Endodermal cell (in vitro differentiated cells): ENCODE data around the gene C15orf39. TPM values are rescaled to one million over a fixed set of nuclear protein-coding genes. Genes with fewer than 3 reads are reported as not detected.

Source experiments
- DNase-seq: peaks from one replicate; pipeline ENCODE4 v3.0.0-alpha.2; 2017
- H3K27ac ChIP-seq: 2 replicates; pipeline ENCODE4 v1.5.1; 2013; ENCODE audit warnings: mild to moderate bottlenecking, low read depth, low read length, moderate library complexity
- H3K27me3 ChIP-seq: 2 replicates; pipeline ENCODE4 v1.6.1; 2013; ENCODE audit warnings: mild to moderate bottlenecking, low read length, moderate library complexity; ENCODE audit not compliant: insufficient read depth, control insufficient read depth, poor library complexity, severe bottlenecking
- H3K36me3 ChIP-seq: 2 replicates; pipeline ENCODE4 v1.7.0; 2013; ENCODE audit warnings: mild to moderate bottlenecking, low read length, moderate library complexity; ENCODE audit not compliant: control insufficient read depth, insufficient read depth
- H3K4me1 ChIP-seq: one replicate; pipeline ENCODE4 v1.7.0; 2013; ENCODE audit warnings: low read length; ENCODE audit not compliant: control insufficient read depth, insufficient read depth
- H3K4me3 ChIP-seq: 2 replicates; pipeline ENCODE4 v1.5.1; 2013; ENCODE audit warnings: mild to moderate bottlenecking, low read length, moderate library complexity
- H3K9ac ChIP-seq: 2 replicates; pipeline ENCODE4 v1.6.1; 2013; ENCODE audit warnings: mild to moderate bottlenecking, low read length, moderate library complexity; ENCODE audit not compliant: poor library complexity, severe bottlenecking; ENCODE audit errors: extremely low read depth
- H3K9me3 ChIP-seq: 2 replicates; pipeline ENCODE4 v1.6.1; 2013; ENCODE audit warnings: mild to moderate bottlenecking, low read length, moderate library complexity; ENCODE audit not compliant: control insufficient read depth
- H3K27ac Mint-ChIP-seq: 2 replicates; pipeline ENCODE4 v1.8.0; 2020; ENCODE audit warnings: mixed read lengths
- H3K27me3 Mint-ChIP-seq: 2 replicates; pipeline ENCODE4 v1.8.0; 2021; ENCODE audit warnings: mild to moderate bottlenecking, mixed read lengths; ENCODE audit not compliant: insufficient read depth
- H3K36me3 Mint-ChIP-seq: 2 replicates; pipeline ENCODE4 v1.8.0; 2020; ENCODE audit warnings: low read depth, mixed read lengths
- H3K4me1 Mint-ChIP-seq: 2 replicates; pipeline ENCODE4 v1.8.0; 2020; ENCODE audit warnings: mixed read lengths
- H3K4me3 Mint-ChIP-seq: 2 replicates; pipeline ENCODE4 v1.8.0; 2020; ENCODE audit warnings: mild to moderate bottlenecking, moderate library complexity, mixed read lengths
- H3K9me3 Mint-ChIP-seq: 2 replicates; pipeline ENCODE4 v1.8.0; 2020; ENCODE audit warnings: mild to moderate bottlenecking, mixed read lengths
- CTCF ChIP-seq: fragments of 200-600 bp; sonication (generic); conservative IDR thresholded peaks from 2 replicates; pipeline ENCODE4 v1.5.0; 2021; ENCODE audit warnings: antibody characterized with exemption, mild to moderate bottlenecking
- WGBS, 2 experiments: methylation state at CpG; one replicate each; pipeline versions ENCODE4 v1.1.5 to v1.1.7; 2013; ENCODE audit warnings: missing lambda C conversion rate in 2 of 2, mixed read lengths in 1 of 2; ENCODE audit not compliant: insufficient coverage in 1 of 2, insufficient read length in 1 of 2; 5-methylcytosine and 5-hydroxymethylcytosine counted together
- total RNA-seq, 2 donors: library from RNA; stranded (reverse); fragmentation: NEBNext Ultra II Directional in 1 of 2; extraction: Animal tissue kit (Norgen Biotek cat#: 25700) in 1 of 2; gene quantifications; 2 replicates in 1 of 2; 3 replicates in 1 of 2; pipeline ENCODE4 v1.2.1, GENCODE V29; 2021

The C15orf39 gene
- total RNA-seq, 2 donors from 2014 or later = 19.0 to 22.2 TPM

- H3K27ac Mint-ChIP-seq = no peak overlapping the region
- 87 to 88% methylated on average over 1 of the region's 1 CpG for WGBS, 2 experiments
- H3K36me3 Mint-ChIP-seq = peaks cover 5% of the 10 kb centered on the region
- peaks cover 31% of the 10 kb centered on the region for H3K4me1 Mint-ChIP-seq
- H3K4me3 Mint-ChIP-seq = peak overlapping the region; percentile 76
- Histone ChIP-seq H3K27ac (no peak overlapping the region), H3K27me3 (no peaks in the 10 kb centered on the region), H3K4me3 (peak overlapping the region; percentile 89), H3K36me3 (peaks cover 30% of the 10 kb centered on the region), H3K4me1 (peaks cover 22% of the 10 kb centered on the region), H3K9ac (no peak overlapping the region), H3K9me3 (no peaks in the 10 kb centered on the region)
- no peak for DNase-seq
- no peaks in the 10 kb centered on the region for H3K9me3 Mint-ChIP-seq
- H3K27me3 Mint-ChIP-seq = no peaks in the 10 kb centered on the region
- TF ChIP-seq CTCF = no peak
These were observed 2.2 kb downstream of the C15orf39 start for GRCh38 chr15:75203908-75204263.

GRCh38 chr15:75204340-75205063, 2.8 kb downstream of the C15orf39 start:
- Mint-ChIP-seq H3K9me3 (no peaks in the 10 kb centered on the region), H3K4me3 (peak overlapping the region; percentile 76), H3K27me3 (no peaks in the 10 kb centered on the region), H3K36me3 (peaks cover 11% of the 10 kb centered on the region), H3K27ac (peak overlapping the region; percentile 66), H3K4me1 (peaks cover 26% of the 10 kb centered on the region)
- Histone ChIP-seq H3K9me3 (no peaks in the 10 kb centered on the region), H3K4me1 (peaks cover 19% of the 10 kb centered on the region), H3K9ac (no peak overlapping the region), H3K27ac (no peak overlapping the region), H3K4me3 (no peak overlapping the region), H3K27me3 (no peaks in the 10 kb centered on the region), H3K36me3 (peaks cover 36% of the 10 kb centered on the region)
- peak; percentile 98 for DNase-seq
- 38 to 64% methylated on average over 6 to 9 of the region's 10 CpGs for WGBS, 2 experiments
- TF ChIP-seq CTCF = peak; percentile 96

- WGBS, 2 experiments = 58 to 74% methylated on average over 2 to 3 of the region's 3 CpGs
- Histone ChIP-seq H3K9ac (no peak overlapping the region), H3K9me3 (no peaks in the 10 kb centered on the region), H3K36me3 (peaks cover 38% of the 10 kb centered on the region), H3K4me1 (peaks cover 14% of the 10 kb centered on the region), H3K4me3 (no peak overlapping the region), H3K27ac (no peak overlapping the region), H3K27me3 (no peaks in the 10 kb centered on the region)
- TF ChIP-seq CTCF = no peak
- peaks cover 21% of the 10 kb centered on the region for H3K4me1 Mint-ChIP-seq
- H3K27me3 Mint-ChIP-seq = no peaks in the 10 kb centered on the region
- DNase-seq = no peak
- no peak overlapping the region for H3K4me3 Mint-ChIP-seq
- H3K27ac Mint-ChIP-seq = peak overlapping the region; percentile 66
- peaks cover 14% of the 10 kb centered on the region for H3K36me3 Mint-ChIP-seq
- no peaks in the 10 kb centered on the region for H3K9me3 Mint-ChIP-seq
These were observed 3.3 kb downstream of the C15orf39 start for GRCh38 chr15:75205064-75205395.
